Hepatic stellate cell (primary cell): Measurements from ENCODE around the gene LARP7.
"Not testable (repeated sequence)": the region's sequence is repeated elsewhere in the genome, so short reads cannot be mapped to it uniquely, and the experiment has no call there.

Source experiments
- DNase-seq: peaks from one replicate; pipeline ENCODE4 v3.0.0; 2011; ENCODE audit warnings: low spot score

Gene LARP7

GRCh38 chr4:112650332-112650731, 13.4 kb downstream of the LARP7 start:
- DNase-seq: no peak

GRCh38 chr4:112651641-112652040, 14.7 kb downstream of the LARP7 start:
- no peak for DNase-seq

- no peak for DNase-seq
Measured at GRCh38 chr4:112652216-112652615, 15.3 kb downstream of the LARP7 start.

- DNase-seq: no peak
Measured at GRCh38 chr4:112655270-112655669, 18.3 kb downstream of the LARP7 start.

GRCh38 chr4:112656115-112656514, 19.2 kb downstream of the LARP7 start:
- not testable (repeated sequence) for DNase-seq

- no peak for DNase-seq
Measured at GRCh38 chr4:112664611-112665010, 27.7 kb downstream of the LARP7 start.

GRCh38 chr4:112668131-112668530, 31.2 kb downstream of the LARP7 start:
- DNase-seq: no peak

- no peak for DNase-seq
Measured at GRCh38 chr4:112673076-112673475, 36.1 kb downstream of the LARP7 start.

- DNase-seq: no peak
Measured at GRCh38 chr4:112673686-112674085, 36.7 kb downstream of the LARP7 start.

- no peak for DNase-seq
Measured at GRCh38 chr4:112674376-112674775, 37.4 kb downstream of the LARP7 start.

GRCh38 chr4:112677519-112678091, 40.7 kb downstream of the LARP7 start:
- DNase-seq: no peak

- DNase-seq: no peak
Measured at GRCh38 chr4:112680996-112681395, 44.1 kb downstream of the LARP7 start.

GRCh38 chr4:112693507-112693906, 56.6 kb downstream of the LARP7 start:
- no peak for DNase-seq

GRCh38 chr4:112700679-112701078, 63.7 kb downstream of the LARP7 start:
- DNase-seq: no peak

GRCh38 chr4:112702892-112703291, 65.9 kb downstream of the LARP7 start:
- no peak for DNase-seq

- DNase-seq: no peak
Measured at GRCh38 chr4:112704322-112704721, 67.4 kb downstream of the LARP7 start.

- DNase-seq: peak; percentile 58
Measured at GRCh38 chr4:112704991-112705845, 68.3 kb downstream of the LARP7 start.

GRCh38 chr4:112705891-112706839, 69.2 kb downstream of the LARP7 start:
- DNase-seq: not testable (repeated sequence)

GRCh38 chr4:112706840-112707207, 69.9 kb downstream of the LARP7 start:
- DNase-seq: no peak
